Endothelial cell of umbilical vein (primary cell): ENCODE measurements around the gene RAB3IL1. TPM values are rescaled to one million over a fixed set of nuclear protein-coding genes. Genes with fewer than 3 reads are reported as not detected.

ENCODE experiments used
- BruUV-seq: library from RNA; stranded (reverse); fragments of 400-500 nt; replicated peaks from 2 replicates; lab custom pipeline; 2021; lab: Mats Ljungman, UMichigan
- CTCF ChIA-PET: fragments of 300-600, 350-600 bp; sonication (Branson Sonifier 250); formaldehyde crosslinking; loops from one replicate; lab custom pipeline; 2021; ENCODE audit warnings: antibody characterized with exemption, inconsistent platforms; lab: Charles Lee
- POLR2A ChIA-PET: fragments of 300-600, 350-600 bp; sonication (Branson Sonifier 250); formaldehyde crosslinking; loops from one replicate; lab custom pipeline; 2021; ENCODE audit warnings: antibody characterized with exemption, inconsistent platforms; lab: Charles Lee
- DNase-seq: peaks from one replicate; pipeline ENCODE4 v3.0.0-alpha.2; 2011; ENCODE audit warnings: low read depth, low spot score
- FAIRE-seq: peaks from 2 replicates; lab custom pipeline; 2011; peaks lifted over from hg19 to GRCh38; lab: Jason Lieb, UNC
- H2AFZ ChIP-seq: 2 replicates; pipeline ENCODE4 v1.6.0; 2012; ENCODE audit warnings: low read depth, low read length, control low read depth, inconsistent platforms
- H3K27ac ChIP-seq: 2 replicates; pipeline ENCODE4 v1.5.1; 2011; ENCODE audit warnings: low read depth, mild to moderate bottlenecking, control low read depth, low read length, moderate library complexity; ENCODE audit not compliant: insufficient read depth
- H3K27me3 ChIP-seq, 2 experiments: 2 replicates each; pipeline versions ENCODE4 v1.6.0 to v1.6.1; 2011; ENCODE audit warnings: low read length in 2 of 2, mixed read lengths in 1 of 2; ENCODE audit not compliant: control insufficient read depth in 2 of 2, insufficient read depth in 2 of 2
- H3K36me3 ChIP-seq, 2 experiments: 2 replicates in 1 of 2; 3 replicates in 1 of 2; pipeline ENCODE4 v1.5.1; 2011; ENCODE audit warnings: low read length in 2 of 2, mild to moderate bottlenecking in 1 of 2, moderate library complexity in 1 of 2; ENCODE audit not compliant: control insufficient read depth in 2 of 2, insufficient read depth in 2 of 2; ENCODE audit errors: extremely low read depth in 1 of 2
- H3K4me1 ChIP-seq: 3 replicates; pipeline ENCODE4 v1.5.1; 2011; ENCODE audit warnings: mild to moderate bottlenecking, low read length; ENCODE audit not compliant: control insufficient read depth, insufficient read depth; ENCODE audit errors: extremely low read depth
- H3K4me2 ChIP-seq: 2 replicates; pipeline ENCODE4 v1.6.1; 2011; ENCODE audit warnings: low read length, control low read depth, mixed read lengths; ENCODE audit not compliant: insufficient read depth
- H3K4me3 ChIP-seq, 3 experiments: fragments of 200-600 bp in 1 of 3; sonication (generic), shearing (Covaris generic) in 1 of 3; replicated peaks in 1 of 3; 2 replicates each; pipeline ENCODE4 v1.5.1; 2011 to 2016; ENCODE audit warnings: control low read depth in 3 of 3, low read length in 3 of 3, mild to moderate bottlenecking in 2 of 3, inconsistent platforms in 1 of 3, low read depth in 1 of 3, moderate library complexity in 1 of 3; ENCODE audit not compliant: insufficient read depth in 1 of 3
- H3K79me2 ChIP-seq: 2 replicates; pipeline ENCODE4 v1.6.0; 2012; ENCODE audit warnings: low read length, inconsistent platforms; ENCODE audit not compliant: control insufficient read depth, insufficient read depth
- H3K9ac ChIP-seq: replicated peaks from 2 replicates; pipeline ENCODE3; 2011; ENCODE audit warnings: low read length, control low read depth; ENCODE audit not compliant: insufficient read depth; ENCODE audit errors: extremely low read depth
- H3K9me1 ChIP-seq: replicated peaks from 3 replicates; pipeline ENCODE4 v1.6.0; 2011; ENCODE audit warnings: mild to moderate bottlenecking, low read length; ENCODE audit not compliant: control insufficient read depth, insufficient read depth; ENCODE audit errors: extremely low read depth
- H3K9me3 ChIP-seq: replicated peaks from 2 replicates; pipeline ENCODE4 v1.5.1; 2012; ENCODE audit warnings: low read length, inconsistent platforms; ENCODE audit not compliant: control insufficient read depth, insufficient read depth
- H4K20me1 ChIP-seq: replicated peaks from 2 replicates; pipeline ENCODE3; 2011; ENCODE audit warnings: mild to moderate bottlenecking, low read length; ENCODE audit not compliant: control insufficient read depth, insufficient read depth; ENCODE audit errors: extremely low read depth
- CTCF ChIP-seq, 2 donors: IDR thresholded peaks; 1 replicate in 1 of 2; 2 replicates in 1 of 2; pipeline ENCODE4 v1.5.1; 2011; ENCODE audit warnings: low read length in 2 of 2, mild to moderate bottlenecking in 2 of 2, moderate library complexity in 2 of 2, control low read depth in 1 of 2, inconsistent platforms in 1 of 2, low read depth in 1 of 2; ENCODE audit not compliant: insufficient read depth in 1 of 2; ENCODE audit errors: extremely low read depth in 1 of 2
- EZH2 ChIP-seq: IDR thresholded peaks from 2 replicates; pipeline ENCODE4 v1.6.1; 2012; ENCODE audit warnings: borderline replicate concordance, low read depth, mild to moderate bottlenecking, moderate library complexity, low read length, inconsistent platforms; ENCODE audit not compliant: severe bottlenecking
- GATA2 ChIP-seq: IDR thresholded peaks from 2 replicates; pipeline ENCODE4 v1.7.0; 2011; ENCODE audit warnings: low read depth, mild to moderate bottlenecking, moderate library complexity, mixed read lengths, low read length; ENCODE audit not compliant: insufficient read length, insufficient read depth
- MYC ChIP-seq: IDR thresholded peaks from one replicate; pipeline ENCODE4 v1.6.1; 2011; ENCODE audit warnings: mild to moderate bottlenecking, low read depth, low read length
- POLR2A ChIP-seq: IDR thresholded peaks from 2 replicates; pipeline ENCODE4 v1.6.1; 2012; ENCODE audit warnings: low read depth, mild to moderate bottlenecking, control low read depth, low read length
- POLR2AphosphoS5 ChIP-seq: IDR thresholded peaks from 2 replicates; pipeline ENCODE4 v1.6.1; 2012; ENCODE audit warnings: low read depth, mild to moderate bottlenecking, control low read depth, low read length, moderate library complexity; ENCODE audit not compliant: insufficient read depth
- dilution Hi-C: fragments of 300-500 bp; cut with MboI; formaldehyde crosslinking; loops from one replicate; pipeline ENCODE4 v1.15.0; 2019; ENCODE audit warnings: low sequenced_read_pairs; ENCODE audit not compliant: extremely low pct_ligation_motif_present
- intact Hi-C: fragments of 100-400 bp; cut with micrococcal nuclease; formaldehyde crosslinking; loops from one replicate; pipeline ENCODE4 v1.10.0; 2022
- polyA plus RNA-seq, 4 experiments: library from polyadenylated mRNA; depleted of rRNA in 3 of 4; stranded (reverse) in 3 of 4; unstranded in 1 of 4; fragments of >200 nt; gene quantifications; 2 replicates each; pipeline versions ENCODE4 v1.2.1 to v1.2.3, GENCODE V29; 2011 to 2012; ENCODE audit warnings: missing spikeins in 1 of 4
- total RNA-seq: library from RNA; stranded (reverse); gene quantifications from 2 replicates; pipeline ENCODE4 v1.2.3, GENCODE V29; 2021

The RAB3IL1 gene
- total and polyA plus RNA-seq, 2 donors (not counting 3 experiments of a cell fraction or from before 2014, with no cell fraction given), result 1.8 to 3.6 TPM

- FAIRE-seq (no peak), DNase-seq (no peak)
- Histone ChIP-seq H3K27ac (no peak overlapping the region), H2AFZ (no peak overlapping the region), H3K9me1 (no peaks in the 10 kb centered on the region), H3K9me3 (no peaks in the 10 kb centered on the region), H3K27me3 (no peaks in the 10 kb centered on the region), H4K20me1 (no peaks in the 10 kb centered on the region), H3K4me3 (no peak overlapping the region), H3K79me2 (peaks cover 8% of the 10 kb centered on the region), H3K9ac (no peak overlapping the region), H3K4me1 (peaks cover 12% of the 10 kb centered on the region), H3K4me2 (no peak overlapping the region), H3K36me3 (peaks cover 11 to 28% of the 10 kb centered on the region in 2 experiments)
- TF ChIP-seq CTCF (IDR thresholded peaks at IDR 0.05; ENCODE audit: extremely low read depth in 1 of 2, insufficient read depth in 1 of 2, low read depth in 1 of 2, low read length in 2 of 2), result no peak
- no peak for TF ChIP-seq GATA2
- no peak for TF ChIP-seq POLR2AphosphoS5
- TF ChIP-seq EZH2, result no peak
- no peak for TF ChIP-seq POLR2A
- TF ChIP-seq MYC, result no peak
- POLR2A ChIA-PET, result no interaction called here
- CTCF ChIA-PET, result interaction anchor here (0.9 to 2.3 kb wide), 4 partner anchors 13 to 232 kb away, joined by 3 to 14 read pairs (median 11); no protein-coding TSS in a partner anchor
- no TSS peak for BruUV-seq
- dilution Hi-C loops (no loop called here), intact Hi-C loops (no loop called here)
Observed at GRCh38 chr11:61875698-61876097, 41.7 kb downstream of the RAB3IL1 start.
